Natural killer cell (primary cell): ENCODE data around the gene MAP3K14. TPM values are rescaled to one million over a fixed set of nuclear protein-coding genes. Genes with fewer than 3 reads are reported as not detected.
A peak's percentile ranks its signal among the peaks of the same experiment; 100 is the strongest.

Source experiments
- ATAC-seq, 3 donors: fragments of 150-1000 bp in 2 of 3; fragments of 200-7000 bp in 1 of 3; cut with Tn5 transposase; 1 replicate in 1 of 3; 2 replicates in 2 of 3; pipeline ENCODE4 v1.10.0; 2021; ENCODE audit warnings: mild to moderate bottlenecking in 2 of 3, moderate library complexity in 2 of 3
- DNase-seq, 2 donors: peaks; one replicate each; pipeline versions ENCODE4 v3.0.0 to v3.0.0-alpha.2; 2013 to 2021; ENCODE audit warnings: mixed read lengths in 1 of 2
- H3K27ac ChIP-seq: one replicate; pipeline ENCODE4 v1.5.1; 2013; ENCODE audit warnings: mild to moderate bottlenecking, low read length
- H3K27me3 ChIP-seq: one replicate; pipeline ENCODE4 v1.6.1; 2013; ENCODE audit warnings: low read length; ENCODE audit not compliant: control insufficient read depth, insufficient read depth
- H3K36me3 ChIP-seq: one replicate; pipeline ENCODE4 v1.6.1; 2013; ENCODE audit warnings: low read length; ENCODE audit not compliant: control insufficient read depth, insufficient read depth
- H3K4me1 ChIP-seq: one replicate; pipeline ENCODE4 v1.6.1; 2013; ENCODE audit warnings: low read length; ENCODE audit not compliant: control insufficient read depth, insufficient read depth
- H3K4me3 ChIP-seq: one replicate; pipeline ENCODE4 v1.5.1; 2013; ENCODE audit warnings: low read length
- H3K9me3 ChIP-seq: one replicate; pipeline ENCODE4 v1.6.1; 2013; ENCODE audit warnings: low read length; ENCODE audit not compliant: control insufficient read depth, insufficient read depth
- H3K27ac Mint-ChIP-seq, 2 donors: one replicate each; pipeline ENCODE4 v1.8.0; 2022; ENCODE audit warnings: mild to moderate bottlenecking in 2 of 2, mixed read lengths in 2 of 2, moderate library complexity in 1 of 2
- H3K27me3 Mint-ChIP-seq, 2 donors: one replicate each; pipeline ENCODE4 v1.8.0; 2022; ENCODE audit warnings: low read depth in 2 of 2, mixed read lengths in 2 of 2
- H3K36me3 Mint-ChIP-seq: one replicate; pipeline ENCODE4 v1.8.0; 2022; ENCODE audit warnings: mixed read lengths
- H3K4me1 Mint-ChIP-seq, 2 donors: one replicate each; pipeline ENCODE4 v1.8.0; 2022; ENCODE audit warnings: mixed read lengths in 2 of 2
- H3K4me3 Mint-ChIP-seq: one replicate; pipeline ENCODE4 v1.8.0; 2022; ENCODE audit warnings: mild to moderate bottlenecking, moderate library complexity, mixed read lengths
- H3K9me3 Mint-ChIP-seq, 2 donors: one replicate each; pipeline ENCODE4 v1.8.0; 2022; ENCODE audit warnings: mixed read lengths in 2 of 2
- WGBS: methylation state at CpG from one replicate; pipeline ENCODE4 v1.1.7; 2013; ENCODE audit warnings: missing lambda C conversion rate; ENCODE audit not compliant: insufficient coverage; 5-methylcytosine and 5-hydroxymethylcytosine counted together
- intact Hi-C: fragments of 100-400 bp; cut with micrococcal nuclease; formaldehyde crosslinking; loops from one replicate; pipeline ENCODE4 v1.14.2; 2022
- total RNA-seq, 4 donors: library from RNA; stranded (reverse); fragments of 120-200 nt in 1 of 4; gene quantifications; one replicate each; pipeline versions ENCODE4 v1.2.3 to v1.2.4, GENCODE V29; 2013 to 2022
- TF ChIP-seq, protein P1 (sequence below): fragments of 200-600 bp; IDR thresholded peaks from one replicate; pipeline ENCODE4 v1.8.0; 2022; ENCODE audit warnings: antibody characterized with exemption

Gene MAP3K14
- total RNA-seq, 3 donors from 2014 or later (not counting 1 experiment from before 2014, with no cell fraction given) = 28.0 to 31.9 (median 31.6) TPM

DNA sequence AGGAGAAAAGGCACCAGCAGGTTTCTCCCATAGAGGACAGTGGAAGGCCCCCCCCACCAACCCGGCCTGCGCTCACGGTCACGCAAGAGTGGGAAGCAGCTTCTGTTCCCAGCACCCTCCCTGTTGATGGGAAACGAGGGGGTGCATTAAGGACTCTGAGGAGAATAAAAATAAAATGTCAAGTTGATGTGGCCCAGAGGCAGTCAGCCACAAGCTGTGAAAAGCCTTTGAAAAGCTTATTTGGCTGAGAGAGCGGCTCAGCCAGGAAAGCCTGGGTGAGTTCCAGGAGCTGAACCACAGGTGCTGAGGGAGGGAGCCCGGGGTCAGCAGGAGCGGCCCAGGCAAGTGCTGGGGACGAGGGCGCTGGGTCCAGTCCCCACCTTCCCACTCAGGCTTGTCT is 28.0 kb downstream of the MAP3K14 start:
- ATAC-seq (no peak), DNase-seq (no peak)
- H3K27me3 Mint-ChIP-seq = no peaks in the 10 kb centered on the region
- intact Hi-C loops = no loop called here
- no peak overlapping the region for H3K4me3 Mint-ChIP-seq
- no peaks in the 10 kb centered on the region for H3K9me3 Mint-ChIP-seq
- Histone ChIP-seq H3K9me3 (no peaks in the 10 kb centered on the region), H3K4me1 (peaks cover 34% of the 10 kb centered on the region), H3K4me3 (no peak overlapping the region), H3K27me3 (no peaks in the 10 kb centered on the region), H3K36me3 (peaks cover 61% of the 10 kb centered on the region), H3K27ac (no peak overlapping the region)
- no peaks in the 10 kb centered on the region for H3K36me3 Mint-ChIP-seq
- H3K4me1 Mint-ChIP-seq = peaks cover 26 to 43% of the 10 kb centered on the region in 2 donors
- TF ChIP-seq, protein P1, sequence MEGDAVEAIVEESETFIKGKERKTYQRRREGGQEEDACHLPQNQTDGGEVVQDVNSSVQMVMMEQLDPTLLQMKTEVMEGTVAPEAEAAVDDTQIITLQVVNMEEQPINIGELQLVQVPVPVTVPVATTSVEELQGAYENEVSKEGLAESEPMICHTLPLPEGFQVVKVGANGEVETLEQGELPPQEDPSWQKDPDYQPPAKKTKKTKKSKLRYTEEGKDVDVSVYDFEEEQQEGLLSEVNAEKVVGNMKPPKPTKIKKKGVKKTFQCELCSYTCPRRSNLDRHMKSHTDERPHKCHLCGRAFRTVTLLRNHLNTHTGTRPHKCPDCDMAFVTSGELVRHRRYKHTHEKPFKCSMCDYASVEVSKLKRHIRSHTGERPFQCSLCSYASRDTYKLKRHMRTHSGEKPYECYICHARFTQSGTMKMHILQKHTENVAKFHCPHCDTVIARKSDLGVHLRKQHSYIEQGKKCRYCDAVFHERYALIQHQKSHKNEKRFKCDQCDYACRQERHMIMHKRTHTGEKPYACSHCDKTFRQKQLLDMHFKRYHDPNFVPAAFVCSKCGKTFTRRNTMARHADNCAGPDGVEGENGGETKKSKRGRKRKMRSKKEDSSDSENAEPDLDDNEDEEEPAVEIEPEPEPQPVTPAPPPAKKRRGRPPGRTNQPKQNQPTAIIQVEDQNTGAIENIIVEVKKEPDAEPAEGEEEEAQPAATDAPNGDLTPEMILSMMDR = no peak
- WGBS = 93% methylated on average over 10 of the region's 10 CpGs
- no peak overlapping the region for H3K27ac Mint-ChIP-seq

DNA sequence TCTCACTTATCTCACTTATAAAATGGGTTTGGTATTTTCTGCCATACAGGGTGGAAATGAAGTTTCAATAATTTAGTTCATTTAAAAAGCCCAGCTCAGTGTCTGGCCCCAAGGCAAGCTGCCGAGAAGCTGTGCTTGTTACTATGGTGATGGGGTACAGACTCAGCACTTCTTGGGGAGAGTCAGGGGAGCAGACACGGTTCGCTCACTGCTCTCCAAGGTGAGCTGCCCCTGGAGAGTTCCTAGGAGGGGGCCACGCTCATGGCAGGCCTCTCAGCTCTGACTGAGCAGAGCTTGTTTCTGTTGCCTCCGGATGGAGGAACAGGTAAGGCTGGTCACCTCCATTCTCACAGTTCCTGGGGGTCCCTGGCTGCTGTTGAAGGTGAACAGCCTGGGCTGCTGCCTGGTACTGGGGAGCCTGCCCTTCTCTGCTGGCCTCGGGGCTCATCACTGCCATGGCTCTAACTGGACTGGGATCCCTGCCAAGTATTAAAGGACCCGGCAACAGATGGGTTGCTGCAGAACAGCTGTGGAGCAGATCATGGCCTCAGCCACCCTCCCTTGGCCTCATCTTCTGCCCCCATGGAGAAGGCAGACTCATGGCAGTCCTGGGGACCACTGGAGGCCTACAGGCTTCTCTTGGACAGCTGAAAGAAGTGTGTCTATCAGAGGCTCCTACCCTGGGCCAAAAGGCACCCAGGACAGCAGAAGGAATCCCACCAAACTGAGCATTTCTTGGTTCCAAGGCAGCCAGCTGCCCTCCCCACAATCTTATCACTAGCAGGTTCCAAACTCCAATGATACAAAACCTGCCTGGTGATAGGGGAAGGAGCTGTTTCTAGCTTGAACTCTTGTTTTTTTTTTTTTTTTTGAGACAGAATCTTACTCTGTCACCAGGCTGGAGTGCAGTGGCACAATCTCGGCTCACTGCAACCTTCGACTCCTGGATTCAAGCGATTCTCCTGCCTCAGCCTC is 29.0 kb downstream of the MAP3K14 start:
- TF ChIP-seq, protein P1 = no peak
- Histone ChIP-seq H3K27me3 (no peaks in the 10 kb centered on the region), H3K4me1 (peaks cover 24% of the 10 kb centered on the region), H3K36me3 (peaks cover 69% of the 10 kb centered on the region), H3K27ac (no peak overlapping the region), H3K4me3 (no peak overlapping the region), H3K9me3 (no peaks in the 10 kb centered on the region)
- 78% methylated on average over 10 of the region's 10 CpGs for WGBS
- no peaks in the 10 kb centered on the region for H3K36me3 Mint-ChIP-seq
- intact Hi-C loops = no loop called here
- H3K27me3 Mint-ChIP-seq = no peaks in the 10 kb centered on the region
- no peaks in the 10 kb centered on the region for H3K9me3 Mint-ChIP-seq
- peaks cover 19 to 35% of the 10 kb centered on the region in 2 donors for H3K4me1 Mint-ChIP-seq
- ATAC-seq = no peak
- H3K27ac Mint-ChIP-seq = no peak overlapping the region
- DNase-seq = no peak
- no peak overlapping the region for H3K4me3 Mint-ChIP-seq

DNA sequence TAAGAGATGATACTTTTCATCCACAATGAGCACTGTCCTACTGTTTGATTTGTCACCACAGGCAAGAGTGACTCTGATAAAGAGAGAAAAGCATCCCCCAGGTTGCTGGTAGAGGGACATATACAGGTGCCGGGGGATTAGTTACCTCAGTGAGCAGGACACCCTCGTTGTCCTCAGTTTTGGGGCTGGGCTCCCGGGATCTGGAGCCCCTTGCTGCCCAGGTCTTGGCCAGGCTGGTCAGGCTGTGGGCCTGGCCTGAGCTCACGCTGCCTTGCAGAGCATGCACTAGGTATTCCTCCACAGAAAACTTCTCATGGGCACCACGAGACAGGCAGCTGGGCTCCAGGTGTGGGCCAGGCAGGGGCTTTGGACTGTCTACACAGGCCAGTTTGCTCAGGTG is 30.5 kb downstream of the MAP3K14 start:
- no peak for ATAC-seq
- Mint-ChIP-seq H3K4me1 (peaks cover 14 to 26% of the 10 kb centered on the region in 2 donors), H3K27ac (peak overlapping the region in 1 of 2 donors; percentile 20), H3K27me3 (no peaks in the 10 kb centered on the region), H3K9me3 (no peaks in the 10 kb centered on the region), H3K36me3 (no peaks in the 10 kb centered on the region), H3K4me3 (no peak overlapping the region)
- intact Hi-C loops = no loop called here
- Histone ChIP-seq H3K9me3 (no peaks in the 10 kb centered on the region), H3K4me1 (peaks cover 13% of the 10 kb centered on the region), H3K4me3 (no peak overlapping the region), H3K27ac (no peak overlapping the region), H3K36me3 (peaks cover 79% of the 10 kb centered on the region), H3K27me3 (no peaks in the 10 kb centered on the region)
- TF ChIP-seq, protein P1 = no peak
- no peak for DNase-seq
- 94% methylated on average over 5 of the region's 5 CpGs for WGBS
